ENCODE results near the gene TNFRSF8. TPM values are rescaled to one million over a fixed set of nuclear protein-coding genes. Genes with fewer than 3 reads are reported as not detected.

The TNFRSF8 gene
- total RNA-seq, 1 donor from 2014 or later, result 2.2 TPM

DNA sequence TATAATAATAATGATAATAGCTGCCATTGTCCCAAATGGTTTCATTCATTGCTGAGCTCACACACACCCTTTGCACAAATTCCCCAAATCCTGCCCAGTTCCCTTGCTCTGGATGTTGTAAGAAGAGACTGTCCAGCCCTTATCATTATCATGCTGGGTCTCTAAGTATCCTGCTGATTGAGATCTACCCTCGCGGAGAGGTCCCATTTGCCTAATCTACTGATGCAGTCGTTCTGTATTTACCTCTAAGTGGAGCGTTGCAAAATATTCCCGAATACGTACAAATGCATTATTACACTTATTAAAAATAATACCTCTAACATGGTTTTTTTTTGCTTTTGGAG lies 51.2 kb downstream of the TNFRSF8 start:
- TF ChIP-seq, protein P1, sequence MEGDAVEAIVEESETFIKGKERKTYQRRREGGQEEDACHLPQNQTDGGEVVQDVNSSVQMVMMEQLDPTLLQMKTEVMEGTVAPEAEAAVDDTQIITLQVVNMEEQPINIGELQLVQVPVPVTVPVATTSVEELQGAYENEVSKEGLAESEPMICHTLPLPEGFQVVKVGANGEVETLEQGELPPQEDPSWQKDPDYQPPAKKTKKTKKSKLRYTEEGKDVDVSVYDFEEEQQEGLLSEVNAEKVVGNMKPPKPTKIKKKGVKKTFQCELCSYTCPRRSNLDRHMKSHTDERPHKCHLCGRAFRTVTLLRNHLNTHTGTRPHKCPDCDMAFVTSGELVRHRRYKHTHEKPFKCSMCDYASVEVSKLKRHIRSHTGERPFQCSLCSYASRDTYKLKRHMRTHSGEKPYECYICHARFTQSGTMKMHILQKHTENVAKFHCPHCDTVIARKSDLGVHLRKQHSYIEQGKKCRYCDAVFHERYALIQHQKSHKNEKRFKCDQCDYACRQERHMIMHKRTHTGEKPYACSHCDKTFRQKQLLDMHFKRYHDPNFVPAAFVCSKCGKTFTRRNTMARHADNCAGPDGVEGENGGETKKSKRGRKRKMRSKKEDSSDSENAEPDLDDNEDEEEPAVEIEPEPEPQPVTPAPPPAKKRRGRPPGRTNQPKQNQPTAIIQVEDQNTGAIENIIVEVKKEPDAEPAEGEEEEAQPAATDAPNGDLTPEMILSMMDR (IDR thresholded peaks at IDR 0.05), result no peak
- Mint-ChIP-seq H3K9me3 (no peaks in the 10 kb centered on the region), H3K36me3 (ENCODE audit: low read depth) (no peaks in the 10 kb centered on the region), H3K27ac (no peak overlapping the region), H3K4me1 (peaks cover 2% of the 10 kb centered on the region), H3K4me3 (no peak overlapping the region), H3K27me3 (no peaks in the 10 kb centered on the region)
- POLR2A ChIA-PET, result interaction anchor here (0.9 to 1.1 kb wide), 2 partner anchors 26 to 130 kb away, joined by 3 to 6 read pairs; no protein-coding TSS in a partner anchor
- CTCF ChIA-PET, result interaction anchor here (0.9 to 1.9 kb wide), 2 partner anchors 11 to 129 kb away, joined by 3 to 7 read pairs; no protein-coding TSS in a partner anchor
- DNase-seq (no peak), ATAC-seq (ENCODE audit: low read depth) (no peak)
- intact Hi-C loops (cut with micrococcal nuclease), result no loop called here

DNA sequence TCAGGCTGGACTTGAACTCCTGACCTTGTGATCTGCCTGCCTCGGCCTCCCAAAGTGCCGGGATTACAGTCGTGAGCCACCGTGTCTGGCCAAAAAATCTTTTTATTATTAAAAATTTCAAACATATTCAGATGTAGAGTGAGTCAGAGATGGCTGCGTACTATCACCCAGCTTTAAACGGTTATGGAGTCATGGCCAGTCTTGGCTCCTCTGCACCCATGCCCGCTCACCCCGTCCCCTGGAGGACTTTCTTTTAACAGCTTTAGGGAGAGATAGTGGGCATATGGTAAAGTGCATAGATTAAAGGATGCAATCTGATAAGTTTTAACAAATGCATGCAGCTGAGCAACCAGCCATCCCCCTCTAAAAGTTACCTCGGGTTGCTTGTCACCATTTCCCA lies 51.8 kb downstream of the TNFRSF8 start:
- Mint-ChIP-seq H3K4me3 (no peak overlapping the region), H3K27ac (no peak overlapping the region), H3K9me3 (no peaks in the 10 kb centered on the region), H3K4me1 (peaks cover 2% of the 10 kb centered on the region), H3K36me3 (ENCODE audit: low read depth) (no peaks in the 10 kb centered on the region), H3K27me3 (no peaks in the 10 kb centered on the region)
- no peak for DNase-seq
- TF ChIP-seq, protein P1 (IDR thresholded peaks at IDR 0.05), result no peak
- POLR2A ChIA-PET, result interaction anchor here (1.1 kb wide), 1 partner anchor 27 kb away, joined by 3 read pairs; no protein-coding TSS in a partner anchor
- intact Hi-C loops (cut with micrococcal nuclease), result no loop called here
- no peak for ATAC-seq (ENCODE audit: low read depth)
- CTCF ChIA-PET, result interaction anchor here (1.9 kb wide), 1 partner anchor 10 kb away, joined by 7 read pairs; no protein-coding TSS in a partner anchor

DNA sequence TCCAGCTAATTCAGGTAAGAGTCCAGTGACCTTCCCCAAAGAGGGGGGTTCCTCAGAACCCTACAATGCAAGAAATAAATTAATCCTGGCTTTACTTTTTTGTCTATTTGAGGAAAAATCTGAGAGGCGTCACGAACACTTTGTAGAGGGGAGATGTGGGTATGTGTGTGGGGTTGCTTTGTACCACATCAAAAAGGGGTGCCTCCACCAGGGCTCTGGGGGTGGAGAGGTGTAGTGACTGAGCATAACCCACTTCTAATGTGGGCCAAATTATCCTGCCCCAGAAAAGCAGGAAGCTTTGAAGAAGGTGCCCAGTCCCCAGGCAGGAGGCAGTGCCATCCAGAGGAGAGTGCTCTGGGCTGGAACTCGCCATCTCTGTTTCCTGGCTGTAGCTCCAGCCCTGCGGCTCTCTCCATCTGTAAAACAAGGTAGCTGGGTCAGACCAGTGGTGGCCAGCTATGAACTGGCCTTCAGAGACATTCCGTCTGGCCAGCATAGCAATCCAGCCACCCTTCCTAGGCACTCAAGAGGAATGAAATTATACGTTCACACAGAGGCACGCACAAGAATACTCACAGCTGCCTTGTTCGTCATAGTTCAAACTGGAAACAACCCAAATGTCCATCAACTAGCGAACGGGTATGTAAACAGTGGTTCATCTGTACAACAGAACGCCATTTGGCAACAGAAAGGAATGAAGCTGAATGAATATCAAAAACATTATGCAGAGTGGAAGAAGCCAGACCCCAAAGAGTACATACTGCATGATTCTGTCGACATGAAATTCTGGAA lies 58.3 kb downstream of the TNFRSF8 start:
- Mint-ChIP-seq H3K27me3 (no peaks in the 10 kb centered on the region), H3K9me3 (no peaks in the 10 kb centered on the region), H3K4me3 (no peak overlapping the region), H3K4me1 (peaks cover 19% of the 10 kb centered on the region), H3K36me3 (ENCODE audit: low read depth) (no peaks in the 10 kb centered on the region), H3K27ac (no peak overlapping the region)
- ATAC-seq (ENCODE audit: low read depth) (no peak), DNase-seq (no peak)
- CTCF ChIA-PET, result interaction anchor here (1.3 to 6.2 kb wide), 3 partner anchors 77 to 122 kb away, joined by 4 to 116 read pairs (median 5); no protein-coding TSS in a partner anchor
- POLR2A ChIA-PET, result interaction anchor here (0.7 kb wide), 1 partner anchor 26 kb away, joined by 3 read pairs; no protein-coding TSS in a partner anchor
- TF ChIP-seq, protein P1 (IDR thresholded peaks at IDR 0.05), result no peak
- intact Hi-C loops (cut with micrococcal nuclease), result no loop called here

DNA sequence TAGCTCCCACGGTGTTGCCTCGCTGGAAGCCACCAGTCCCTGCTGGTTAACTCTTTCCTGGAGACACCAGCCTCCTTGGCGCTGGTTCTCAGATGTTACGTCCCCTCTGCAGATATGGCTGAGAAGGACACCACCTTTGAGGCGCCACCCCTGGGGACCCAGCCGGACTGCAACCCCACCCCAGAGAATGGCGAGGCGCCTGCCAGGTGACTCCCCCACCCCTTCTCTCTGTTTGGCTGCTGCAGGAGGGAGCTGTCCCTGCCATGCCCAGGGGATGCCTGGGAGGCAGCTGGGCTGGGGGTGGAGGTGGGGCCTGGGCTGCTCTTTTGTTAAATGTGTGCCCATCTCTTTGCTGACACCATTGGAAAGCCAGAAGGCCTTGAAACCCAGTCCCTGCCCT lies 60.1 kb downstream of the TNFRSF8 start:
- TF ChIP-seq, protein P1 (IDR thresholded peaks at IDR 0.05), result no peak
- H3K27ac Mint-ChIP-seq, result no peak overlapping the region
- H3K4me1 Mint-ChIP-seq, result peaks cover 32% of the 10 kb centered on the region
- DNase-seq (no peak), ATAC-seq (ENCODE audit: low read depth) (no peak)
- ChIA-PET POLR2A (interaction anchor here (0.6 to 6.0 kb wide), 4 partner anchors 46 to 348 kb away, joined by 3 to 103 read pairs (median 4); no protein-coding TSS in a partner anchor), CTCF (interaction anchor here (1.2 to 6.2 kb wide), 4 partner anchors 28 to 111 kb away, joined by 4 to 261 read pairs (median 98); no protein-coding TSS in a partner anchor)
- no peaks in the 10 kb centered on the region for H3K27me3 Mint-ChIP-seq
- no peaks in the 10 kb centered on the region for H3K9me3 Mint-ChIP-seq
- H3K4me3 Mint-ChIP-seq, result no peak overlapping the region
- intact Hi-C loops (cut with micrococcal nuclease), result no loop called here
- H3K36me3 Mint-ChIP-seq (ENCODE audit: low read depth), result no peaks in the 10 kb centered on the region

Data from activated B cell treated with CpG ODN at 0.5 μM for 24 hours (primary cell).